ENCODE measurements around the gene SOX10.
"Not testable (repeated sequence)": the region's sequence is repeated elsewhere in the genome, so short reads cannot be mapped to it uniquely, and the experiment has no call there.

- not testable (repeated sequence) for TF ChIP-seq CTCF, POLR2A (IDR thresholded peaks at IDR 0.05)
Measured at GRCh38 chr22:37955825-37956397, 28.4 kb downstream of the SOX10 start.
